Fibroblast of villous mesenchyme (primary cell): ENCODE measurements around the gene SCGB1D4. TPM values are rescaled to one million over a fixed set of nuclear protein-coding genes. Genes with fewer than 3 reads are reported as not detected.
A peak's percentile ranks its signal among the peaks of the same experiment; 100 is the strongest.

Source experiments
- DNase-seq: peaks from one replicate; pipeline ENCODE4 v3.0.0-alpha.2; 2010; ENCODE audit warnings: low read depth
- H3K4me3 ChIP-seq: 2 replicates; pipeline ENCODE4 v1.5.1; 2011; ENCODE audit warnings: low read depth, mild to moderate bottlenecking, low read length
- total RNA-seq: library from RNA; depleted of rRNA; stranded (reverse); fragments of >200 nt; gene quantifications from 2 replicates; pipeline ENCODE4 v1.2.3, GENCODE V29; 2012
- TF ChIP-seq, protein P1 (sequence below): IDR thresholded peaks from 2 replicates; pipeline ENCODE4 v1.5.1; 2012; ENCODE audit warnings: low read depth, mild to moderate bottlenecking, low read length; ENCODE audit not compliant: insufficient read depth

Gene SCGB1D4
- total RNA-seq, 1 donor = not detected

DNA sequence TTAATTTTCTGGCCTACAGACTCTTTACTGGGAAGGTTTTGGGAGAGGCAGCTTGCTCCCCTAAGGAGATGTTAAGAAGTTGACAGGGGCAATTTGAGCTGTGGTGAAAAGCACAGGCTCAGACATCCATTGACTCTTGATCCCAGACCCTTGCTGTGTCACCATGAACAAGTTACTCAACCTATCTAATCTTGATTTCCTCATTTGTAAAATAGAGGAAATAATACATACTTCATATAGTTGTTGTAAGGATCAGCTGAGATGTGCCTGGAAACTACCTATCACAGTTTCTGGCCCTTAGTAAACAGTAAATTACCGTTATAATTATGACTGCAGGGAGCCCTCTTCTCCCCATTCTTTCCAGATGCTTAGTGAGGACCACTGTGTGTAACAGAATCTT is 16.6 kb upstream of the SCGB1D4 start:
- TF ChIP-seq, protein P1, sequence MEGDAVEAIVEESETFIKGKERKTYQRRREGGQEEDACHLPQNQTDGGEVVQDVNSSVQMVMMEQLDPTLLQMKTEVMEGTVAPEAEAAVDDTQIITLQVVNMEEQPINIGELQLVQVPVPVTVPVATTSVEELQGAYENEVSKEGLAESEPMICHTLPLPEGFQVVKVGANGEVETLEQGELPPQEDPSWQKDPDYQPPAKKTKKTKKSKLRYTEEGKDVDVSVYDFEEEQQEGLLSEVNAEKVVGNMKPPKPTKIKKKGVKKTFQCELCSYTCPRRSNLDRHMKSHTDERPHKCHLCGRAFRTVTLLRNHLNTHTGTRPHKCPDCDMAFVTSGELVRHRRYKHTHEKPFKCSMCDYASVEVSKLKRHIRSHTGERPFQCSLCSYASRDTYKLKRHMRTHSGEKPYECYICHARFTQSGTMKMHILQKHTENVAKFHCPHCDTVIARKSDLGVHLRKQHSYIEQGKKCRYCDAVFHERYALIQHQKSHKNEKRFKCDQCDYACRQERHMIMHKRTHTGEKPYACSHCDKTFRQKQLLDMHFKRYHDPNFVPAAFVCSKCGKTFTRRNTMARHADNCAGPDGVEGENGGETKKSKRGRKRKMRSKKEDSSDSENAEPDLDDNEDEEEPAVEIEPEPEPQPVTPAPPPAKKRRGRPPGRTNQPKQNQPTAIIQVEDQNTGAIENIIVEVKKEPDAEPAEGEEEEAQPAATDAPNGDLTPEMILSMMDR = no peak
- H3K4me3 ChIP-seq = no peak overlapping the region
- no peak for DNase-seq

DNA sequence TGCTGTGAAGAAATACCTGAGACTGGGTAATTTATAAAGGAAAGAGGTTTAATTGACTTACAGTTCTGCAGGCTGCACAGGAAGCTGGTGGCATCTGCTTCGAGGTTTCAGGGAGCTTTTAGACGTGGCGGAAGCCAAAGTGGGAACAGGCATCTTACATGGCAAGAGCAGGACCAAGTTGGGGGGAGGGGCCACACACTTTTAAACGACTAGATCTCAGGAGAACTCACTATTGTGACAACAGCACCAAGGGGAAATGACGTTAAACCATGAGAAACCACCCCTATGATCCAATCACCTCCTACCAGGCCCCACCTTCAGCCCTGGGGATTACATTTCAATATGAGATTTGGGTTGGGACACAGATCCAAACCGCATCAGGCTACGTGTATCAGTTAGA is 11.1 kb upstream of the SCGB1D4 start:
- TF ChIP-seq, protein P1 = no peak
- no peak for DNase-seq
- H3K4me3 ChIP-seq = no peak overlapping the region

DNA sequence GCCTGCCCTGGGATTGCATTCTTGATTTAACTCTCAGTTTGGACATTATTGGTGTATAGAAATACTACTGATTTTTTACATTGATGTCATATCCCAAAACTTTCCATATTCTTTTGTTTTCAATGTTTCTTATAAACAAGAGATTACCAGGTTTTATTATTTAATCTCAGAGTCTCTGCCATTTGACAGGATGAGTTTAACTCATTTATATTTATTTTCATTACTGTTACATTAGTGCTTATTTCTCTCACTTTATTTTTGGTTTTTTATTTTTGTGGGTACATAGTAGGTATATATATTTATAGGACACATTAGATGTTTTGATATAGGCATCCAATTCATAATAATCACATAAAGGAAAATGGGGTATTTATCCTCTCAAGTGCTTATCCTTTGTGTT is 9.1 kb upstream of the SCGB1D4 start:
- no peak overlapping the region for H3K4me3 ChIP-seq
- DNase-seq = no peak
- TF ChIP-seq, protein P1 = no peak

DNA sequence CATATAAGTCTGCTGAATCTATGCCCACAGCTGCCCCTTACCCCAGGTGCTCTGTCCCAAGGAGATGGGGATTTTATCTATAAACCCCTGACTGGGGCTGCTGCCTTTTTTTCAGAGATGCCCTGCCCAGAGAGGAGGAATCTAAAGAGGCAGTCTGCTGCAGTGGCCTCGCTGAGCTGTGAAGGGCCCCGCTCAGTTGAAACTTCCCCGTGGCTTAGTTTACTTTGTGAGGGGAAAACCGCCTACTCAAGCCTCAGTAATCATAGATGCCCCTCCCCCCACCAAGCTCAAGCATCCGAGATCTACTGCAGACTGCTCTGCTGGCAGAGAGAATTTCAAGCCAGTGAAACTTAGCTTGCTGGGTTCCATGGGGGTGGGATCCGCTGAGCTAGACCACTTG is 7.4 kb upstream of the SCGB1D4 start:
- no peak for DNase-seq

DNA sequence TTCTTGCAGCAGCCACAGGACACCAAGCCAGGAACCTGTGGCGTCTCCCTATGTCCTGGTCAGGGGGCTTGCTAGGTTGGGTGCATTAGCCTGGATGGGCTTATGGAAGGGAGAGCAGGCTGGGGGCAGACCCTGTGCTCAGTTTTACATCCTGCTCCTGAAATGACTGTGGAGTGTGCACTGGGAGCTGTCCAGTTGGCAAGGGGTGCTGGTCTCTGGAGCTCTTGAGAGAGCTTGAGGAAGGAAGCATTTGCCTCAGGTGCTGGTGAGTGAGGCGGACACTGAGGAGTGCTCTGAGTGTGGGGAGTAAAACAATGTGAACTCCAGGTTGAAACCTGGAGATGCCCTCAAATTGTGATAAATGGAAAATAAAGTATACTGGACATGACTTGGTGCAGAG is 3.4 kb downstream of the SCGB1D4 start:
- no peak overlapping the region for H3K4me3 ChIP-seq
- DNase-seq = peak; percentile 34

More for the DNA sequence above, 7.4 kb upstream of the SCGB1D4 start:
- no peak overlapping the region for H3K4me3 ChIP-seq
- TF ChIP-seq, protein P1 = no peak

DNA sequence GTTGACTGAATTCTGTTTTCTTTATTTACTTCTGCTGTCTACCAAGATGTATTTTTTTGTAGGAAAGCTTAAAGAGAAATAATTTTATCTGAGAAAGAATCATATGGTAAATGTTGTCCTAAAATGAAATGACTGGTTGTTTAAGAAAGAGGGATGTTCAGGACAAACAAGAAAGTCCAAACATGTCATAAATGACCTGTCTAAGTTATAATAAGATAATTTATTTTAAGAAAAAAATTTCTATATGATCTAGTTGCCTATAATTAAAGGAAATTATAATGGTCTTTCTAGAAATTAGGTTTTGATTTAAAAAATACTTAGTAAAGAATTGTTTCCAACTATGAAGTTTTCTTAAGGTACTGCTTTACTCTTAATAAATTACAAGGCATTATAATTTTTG is 18.4 kb downstream of the SCGB1D4 start:
- H3K4me3 ChIP-seq = no peak overlapping the region
- TF ChIP-seq, protein P1 = no peak
- DNase-seq = no peak

More for the DNA sequence above, 3.4 kb downstream of the SCGB1D4 start:
- TF ChIP-seq, protein P1 = no peak

DNA sequence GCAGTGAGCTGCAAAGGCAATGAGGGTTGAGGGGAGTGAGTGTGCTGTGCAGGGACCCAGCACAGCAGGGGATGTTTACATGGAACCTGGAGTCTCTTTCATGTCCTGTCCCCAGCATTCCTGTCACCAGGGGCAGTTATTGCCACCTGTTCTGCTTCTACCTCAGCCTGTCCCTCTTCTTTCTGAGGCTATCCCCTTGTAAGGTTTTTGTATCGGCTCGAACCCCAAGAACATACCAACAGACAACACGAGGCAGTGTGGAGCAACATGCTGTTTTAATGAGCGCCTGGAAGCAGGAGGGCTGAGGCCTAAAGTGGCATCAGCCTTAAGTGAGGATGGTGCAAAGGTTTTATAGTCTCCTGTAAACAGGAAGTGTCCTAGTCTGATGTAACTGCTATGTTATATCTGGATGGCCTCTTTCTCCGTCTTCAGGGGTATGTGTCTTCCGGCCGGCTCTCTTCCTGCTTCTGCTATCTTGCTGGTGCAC is 25.0 kb downstream of the SCGB1D4 start:
- DNase-seq = no peak
- TF ChIP-seq, protein P1 = no peak
- no peak overlapping the region for H3K4me3 ChIP-seq
